AML-193 (cell line): ENCODE measurements around the gene FHIT.

ENCODE experiments used
- DNase-seq, 2 experiments: peaks; one replicate each; lab custom pipeline; 2025; lab: John Stamatoyannopoulos, UW

Gene FHIT

GRCh38 chr3:59996056-59996455 is 1255.2 kb downstream of the FHIT start:
- no peak for DNase-seq

- DNase-seq: no peak
Observed at GRCh38 chr3:59995563-59995962, 1255.7 kb downstream of the FHIT start.

- DNase-seq: no peak
Observed at GRCh38 chr3:59994732-59995304, 1256.4 kb downstream of the FHIT start.

GRCh38 chr3:59992578-59992977 is 1258.7 kb downstream of the FHIT start:
- DNase-seq: no peak

- no peak for DNase-seq
Observed at GRCh38 chr3:59990915-59991314, 1260.3 kb downstream of the FHIT start.

- no peak for DNase-seq
Observed at GRCh38 chr3:59982510-59982909, 1268.7 kb downstream of the FHIT start.

GRCh38 chr3:59981377-59981776 is 1269.9 kb downstream of the FHIT start:
- DNase-seq: no peak

GRCh38 chr3:59980576-59980975 is 1270.7 kb downstream of the FHIT start:
- no peak for DNase-seq

GRCh38 chr3:59979542-59979941 is 1271.7 kb downstream of the FHIT start:
- DNase-seq: no peak

GRCh38 chr3:59978979-59979378 is 1272.3 kb downstream of the FHIT start:
- no peak for DNase-seq

GRCh38 chr3:59970796-59971195 is 1280.5 kb downstream of the FHIT start:
- no peak for DNase-seq

GRCh38 chr3:59970376-59970775 is 1280.9 kb downstream of the FHIT start:
- no peak for DNase-seq

GRCh38 chr3:59968513-59969045 is 1282.7 kb downstream of the FHIT start:
- DNase-seq: no peak

GRCh38 chr3:59963676-59964075 is 1287.6 kb downstream of the FHIT start:
- DNase-seq: no peak

GRCh38 chr3:59957150-59957549 is 1294.1 kb downstream of the FHIT start:
- no peak for DNase-seq

GRCh38 chr3:59953104-59953503 is 1298.1 kb downstream of the FHIT start:
- no peak for DNase-seq

- no peak for DNase-seq
Observed at GRCh38 chr3:59949311-59949710, 1301.9 kb downstream of the FHIT start.

- no peak for DNase-seq
Observed at GRCh38 chr3:59946401-59946800, 1304.9 kb downstream of the FHIT start.

- peak; percentile 73 to 79 for DNase-seq
Observed at GRCh38 chr3:59940718-59941117, 1310.5 kb downstream of the FHIT start.

- DNase-seq: no peak
Observed at GRCh38 chr3:59939826-59940426, 1311.3 kb downstream of the FHIT start.

- no peak for DNase-seq
Observed at GRCh38 chr3:59938828-59939227, 1312.4 kb downstream of the FHIT start.

- DNase-seq: no peak
Observed at GRCh38 chr3:59937201-59937600, 1314.1 kb downstream of the FHIT start.

GRCh38 chr3:59936472-59936871 is 1314.8 kb downstream of the FHIT start:
- no peak for DNase-seq

- no peak for DNase-seq
Observed at GRCh38 chr3:59935025-59935424, 1316.2 kb downstream of the FHIT start.
